HepG2 (cell line): ENCODE data around the gene FAM20A. TPM values are rescaled to one million over a fixed set of nuclear protein-coding genes. Genes with fewer than 3 reads are reported as not detected.

Source experiments
- BORCS8-MEF2B ChIP-seq: sonication (generic); formaldehyde crosslinking; IDR thresholded peaks from 2 replicates; pipeline ENCODE4 v1.8.0; 2022; ENCODE audit warnings: mild to moderate bottlenecking, missing genetic modification reagents
- CC2D1A ChIP-seq: sonication (generic); formaldehyde crosslinking; IDR thresholded peaks from 2 replicates; pipeline ENCODE4 v1.8.1; 2023; ENCODE audit warnings: mild to moderate bottlenecking, missing genetic modification reagents
- CCDC6 ChIP-seq: sonication (generic); formaldehyde crosslinking; IDR thresholded peaks from 2 replicates; pipeline ENCODE4 v1.8.1; 2022; ENCODE audit warnings: mild to moderate bottlenecking, missing genetic modification reagents, moderate library complexity
- ERF ChIP-seq: IDR thresholded peaks from 2 replicates; pipeline ENCODE4 v1.6.1; 2018; ENCODE audit warnings: missing biosample characterization, missing genetic modification reagents
- FOXC1 ChIP-seq: sonication (generic); formaldehyde crosslinking; IDR thresholded peaks from 2 replicates; pipeline ENCODE4 v1.8.0; 2022; ENCODE audit warnings: mild to moderate bottlenecking, missing genetic modification reagents, borderline replicate concordance
- FOXJ3 ChIP-seq: sonication (generic); formaldehyde crosslinking; IDR thresholded peaks from 2 replicates; pipeline ENCODE4 v1.4.0; 2020; ENCODE audit warnings: missing genetic modification reagents, mild to moderate bottlenecking, borderline replicate concordance
- FOXP1 ChIP-seq, 2 experiments: fragments of 450-650 bp in 1 of 2; IDR thresholded peaks; 2 replicates each; pipeline ENCODE4 v1.6.1; 2017 to 2018; ENCODE audit warnings: antibody characterized with exemption in 1 of 2
- JARID2 ChIP-seq: sonication (generic); formaldehyde crosslinking; IDR thresholded peaks from 2 replicates; pipeline ENCODE4 v1.8.1; 2023; ENCODE audit warnings: missing genetic modification reagents, inconsistent platforms; ENCODE audit not compliant: insufficient replicate concordance
- KDM1A ChIP-seq: IDR thresholded peaks from 2 replicates; pipeline ENCODE4 v1.6.1; 2016; ENCODE audit warnings: missing compliant biosample characterization
- NCOR1 ChIP-seq: fragments of 200-600 bp; sonication (generic); IDR thresholded peaks from 2 replicates; pipeline ENCODE4 v1.7.0; 2017; ENCODE audit warnings: antibody characterized with exemption, low read length, borderline replicate concordance
- NRL ChIP-seq: sonication (generic); formaldehyde crosslinking; IDR thresholded peaks from 2 replicates; pipeline ENCODE4 v1.5.0; 2020; ENCODE audit warnings: missing genetic modification reagents, mild to moderate bottlenecking, moderate library complexity, borderline replicate concordance
- PAWR ChIP-seq: sonication (generic); formaldehyde crosslinking; IDR thresholded peaks from 2 replicates; pipeline ENCODE4 v1.4.0; 2020; ENCODE audit warnings: missing genetic modification reagents, mild to moderate bottlenecking, borderline replicate concordance
- RBFOX2 ChIP-seq: fragments of 200-400 bp; formaldehyde crosslinking; IDR thresholded peaks from 2 replicates; pipeline ENCODE4 v1.6.1; 2017; ENCODE audit warnings: low read depth, mild to moderate bottlenecking, low read length
- RBM22 ChIP-seq: fragments of 200-400 bp; formaldehyde crosslinking; optimal IDR thresholded peaks from 2 replicates; pipeline ENCODE3; 2017; ENCODE audit warnings: mild to moderate bottlenecking, low read length, moderate library complexity
- RFX1 ChIP-seq: fragments of 450-650 bp; IDR thresholded peaks from 2 replicates; pipeline ENCODE4 v1.6.1; 2017
- RXRB ChIP-seq: IDR thresholded peaks from 2 replicates; pipeline ENCODE4 v1.6.1; 2016; ENCODE audit warnings: borderline replicate concordance, missing genetic modification reagents, missing compliant biosample characterization
- SALL2 ChIP-seq: sonication (generic); formaldehyde crosslinking; IDR thresholded peaks from 2 replicates; pipeline ENCODE4 v1.8.1; 2023; ENCODE audit warnings: mild to moderate bottlenecking, missing genetic modification reagents, inconsistent platforms
- SSRP1 ChIP-seq: IDR thresholded peaks from 2 replicates; pipeline ENCODE4 v1.6.1; 2016; ENCODE audit warnings: control low read depth
- ZFP1 ChIP-seq: IDR thresholded peaks from 2 replicates; pipeline ENCODE4 v1.6.1; 2016
- ZFP82 ChIP-seq: sonication (generic); formaldehyde crosslinking; IDR thresholded peaks from 2 replicates; pipeline ENCODE4 v1.5.1; 2020; ENCODE audit warnings: mild to moderate bottlenecking, missing genetic modification reagents, borderline replicate concordance
- ZNF512 ChIP-seq: sonication (generic); formaldehyde crosslinking; IDR thresholded peaks from 2 replicates; pipeline ENCODE4 v1.4.0; 2020; ENCODE audit warnings: mild to moderate bottlenecking, missing genetic modification reagents
- ZNF556 ChIP-seq: sonication (generic); formaldehyde crosslinking; IDR thresholded peaks from 2 replicates; pipeline ENCODE4 v1.4.0; 2020; ENCODE audit warnings: mild to moderate bottlenecking, missing genetic modification reagents, borderline replicate concordance
- ZNF572 ChIP-seq: sonication (generic); formaldehyde crosslinking; IDR thresholded peaks from 2 replicates; pipeline ENCODE4 v1.5.1; 2020; ENCODE audit warnings: mild to moderate bottlenecking, missing genetic modification reagents
- polyA plus RNA-seq, 8 experiments: library from polyadenylated mRNA; depleted of rRNA in 3 of 8; stranded (reverse) in 7 of 8; unstranded in 1 of 8; fragments of >200 nt; fragmentation: Illumina TruSeq in 4 of 8; extraction: Trizol in 4 of 8; gene quantifications; 2 replicates each; pipeline versions ENCODE4 v1.2.1 to v1.2.3, GENCODE V29; 2011 to 2016; ENCODE audit warnings: low read depth in 4 of 8, missing spikeins in 1 of 8, mixed read lengths in 1 of 8; ENCODE audit not compliant: insufficient read depth in 1 of 8
- total RNA-seq, 5 experiments: library from RNA; depleted of rRNA; stranded (reverse); fragments of >200 nt; fragmentation: Illumina TruSeq; extraction: Trizol; gene quantifications; 2 replicates each; pipeline ENCODE4 v1.2.3, GENCODE V29; 2016; ENCODE audit warnings: low read depth in 1 of 5
- TF ChIP-seq, protein P1 (sequence below): sonication (generic); formaldehyde crosslinking; IDR thresholded peaks from 2 replicates; pipeline ENCODE4 v1.4.0; 2020; ENCODE audit warnings: missing genetic modification reagents
- TF ChIP-seq, protein P2 (sequence below): IDR thresholded peaks from 2 replicates; pipeline ENCODE4 v1.6.1; 2012; ENCODE audit warnings: low read length, improper control_type of control experiment

The FAM20A gene
- total and polyA plus RNA-seq, 2 of the 13 experiments (the other 11 are each of a cell fraction or from before 2014, with no cell fraction given) = 9.3 to 20.7 TPM

GRCh38 chr17:68511671-68512246 lies 89.4 kb downstream of the FAM20A start (continued):
- TF ChIP-seq ERF (0 out of 2 replicates have a peak, but pooled peaks have one; percentile 39), NRL (CRISPR knock-in tag) (no peak; the same call in 1 of the 2 replicates), FOXP1 (IDR thresholded peaks at IDR 0.05) (peak; percentile 39; the same call in 1 of the 2 replicates), FOXP1 (CRISPR knock-in tag; IDR thresholded peaks at IDR 0.05) (no peak), FOXC1 (CRISPR knock-in tag) (peak; percentile 51), PAWR (CRISPR knock-in tag) (no peak), ZNF556 (CRISPR knock-in tag) (peak; percentile 94), ZNF572 (CRISPR knock-in tag) (no peak; the same call in 1 of the 2 replicates), KDM1A (CRISPR knock-in tag) (no peak), FOXJ3 (CRISPR knock-in tag) (no peak), ZFP1 (CRISPR knock-in tag) (0 out of 2 replicates have a peak, but pooled peaks have one; percentile 30), RBM22 (no peak), ZNF512 (peak; percentile 71; the same call in 1 of the 2 replicates), ZFP82 (CRISPR knock-in tag) (peak; percentile 56; the same call in 1 of the 2 replicates), SSRP1 (CRISPR knock-in tag) (no peak), BORCS8-MEF2B (CRISPR knock-in tag) (peak; percentile 85), SALL2 (peak; percentile 84; the same call in 1 of the 2 replicates), CC2D1A (no peak), RBFOX2 (peak; percentile 68), CCDC6 (CRISPR knock-in tag) (peak; percentile 14; the same call in 1 of the 2 replicates), JARID2 (CRISPR knock-in tag) (peak; percentile 12), RXRB (CRISPR knock-in tag) (peak; percentile 7; the same call in 1 of the 2 replicates), NCOR1 (0 out of 2 replicates have a peak, but pooled peaks have one; percentile 26), RFX1 (no peak)
- TF ChIP-seq, protein P1, sequence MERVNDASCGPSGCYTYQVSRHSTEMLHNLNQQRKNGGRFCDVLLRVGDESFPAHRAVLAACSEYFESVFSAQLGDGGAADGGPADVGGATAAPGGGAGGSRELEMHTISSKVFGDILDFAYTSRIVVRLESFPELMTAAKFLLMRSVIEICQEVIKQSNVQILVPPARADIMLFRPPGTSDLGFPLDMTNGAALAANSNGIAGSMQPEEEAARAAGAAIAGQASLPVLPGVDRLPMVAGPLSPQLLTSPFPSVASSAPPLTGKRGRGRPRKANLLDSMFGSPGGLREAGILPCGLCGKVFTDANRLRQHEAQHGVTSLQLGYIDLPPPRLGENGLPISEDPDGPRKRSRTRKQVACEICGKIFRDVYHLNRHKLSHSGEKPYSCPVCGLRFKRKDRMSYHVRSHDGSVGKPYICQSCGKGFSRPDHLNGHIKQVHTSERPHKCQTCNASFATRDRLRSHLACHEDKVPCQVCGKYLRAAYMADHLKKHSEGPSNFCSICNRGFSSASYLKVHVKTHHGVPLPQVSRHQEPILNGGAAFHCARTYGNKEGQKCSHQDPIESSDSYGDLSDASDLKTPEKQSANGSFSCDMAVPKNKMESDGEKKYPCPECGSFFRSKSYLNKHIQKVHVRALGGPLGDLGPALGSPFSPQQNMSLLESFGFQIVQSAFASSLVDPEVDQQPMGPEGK (CRISPR knock-in tag) = peak; percentile 98
- TF ChIP-seq, protein P2, sequence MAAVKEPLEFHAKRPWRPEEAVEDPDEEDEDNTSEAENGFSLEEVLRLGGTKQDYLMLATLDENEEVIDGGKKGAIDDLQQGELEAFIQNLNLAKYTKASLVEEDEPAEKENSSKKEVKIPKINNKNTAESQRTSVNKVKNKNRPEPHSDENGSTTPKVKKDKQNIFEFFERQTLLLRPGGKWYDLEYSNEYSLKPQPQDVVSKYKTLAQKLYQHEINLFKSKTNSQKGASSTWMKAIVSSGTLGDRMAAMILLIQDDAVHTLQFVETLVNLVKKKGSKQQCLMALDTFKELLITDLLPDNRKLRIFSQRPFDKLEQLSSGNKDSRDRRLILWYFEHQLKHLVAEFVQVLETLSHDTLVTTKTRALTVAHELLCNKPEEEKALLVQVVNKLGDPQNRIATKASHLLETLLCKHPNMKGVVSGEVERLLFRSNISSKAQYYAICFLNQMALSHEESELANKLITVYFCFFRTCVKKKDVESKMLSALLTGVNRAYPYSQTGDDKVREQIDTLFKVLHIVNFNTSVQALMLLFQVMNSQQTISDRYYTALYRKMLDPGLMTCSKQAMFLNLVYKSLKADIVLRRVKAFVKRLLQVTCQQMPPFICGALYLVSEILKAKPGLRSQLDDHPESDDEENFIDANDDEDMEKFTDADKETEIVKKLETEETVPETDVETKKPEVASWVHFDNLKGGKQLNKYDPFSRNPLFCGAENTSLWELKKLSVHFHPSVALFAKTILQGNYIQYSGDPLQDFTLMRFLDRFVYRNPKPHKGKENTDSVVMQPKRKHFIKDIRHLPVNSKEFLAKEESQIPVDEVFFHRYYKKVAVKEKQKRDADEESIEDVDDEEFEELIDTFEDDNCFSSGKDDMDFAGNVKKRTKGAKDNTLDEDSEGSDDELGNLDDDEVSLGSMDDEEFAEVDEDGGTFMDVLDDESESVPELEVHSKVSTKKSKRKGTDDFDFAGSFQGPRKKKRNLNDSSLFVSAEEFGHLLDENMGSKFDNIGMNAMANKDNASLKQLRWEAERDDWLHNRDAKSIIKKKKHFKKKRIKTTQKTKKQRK = no peak
